Urinary bladder (tissue), 4 donors: ENCODE measurements around the gene ORM1. TPM values are rescaled to one million over a fixed set of nuclear protein-coding genes. Genes with fewer than 3 reads are reported as not detected.

Experiments
- DNase-seq: peaks from one replicate; pipeline ENCODE4 v3.0.0-alpha.2; 2015; ENCODE audit errors: extremely low spot score
- H3K27ac ChIP-seq: one replicate; pipeline ENCODE4 v1.5.1; 2013; ENCODE audit warnings: low read depth, mild to moderate bottlenecking, moderate library complexity
- H3K36me3 ChIP-seq: one replicate; pipeline ENCODE4 v1.6.1; 2013; ENCODE audit warnings: mild to moderate bottlenecking, moderate library complexity; ENCODE audit not compliant: insufficient read depth
- H3K4me1 ChIP-seq: one replicate; pipeline ENCODE4 v1.6.1; 2013; ENCODE audit warnings: mild to moderate bottlenecking, moderate library complexity; ENCODE audit not compliant: insufficient read depth
- H3K4me3 ChIP-seq: one replicate; pipeline ENCODE4 v1.5.1; 2013; ENCODE audit warnings: low read depth, low read length
- WGBS: extraction: QIAGEN DNeasy Blood & Tissue Kit; methylation state at CpG from one replicate; pipeline ENCODE4 v1.1.7; 2013; 5-methylcytosine and 5-hydroxymethylcytosine counted together
- polyA plus RNA-seq: library from polyadenylated mRNA; stranded (reverse); fragments of 200-250 nt; gene quantifications from one replicate; pipeline ENCODE4 v1.2.3, GENCODE V29; 2013
- total RNA-seq: library from RNA; depleted of rRNA; stranded (reverse); fragments of >200 nt; gene quantifications from one replicate; pipeline ENCODE4 v1.2.3, GENCODE V29; 2014
- donor health status: healthy with polysubstance abuse.
- donor health status: healthy.

Gene ORM1
- total and polyA plus RNA-seq, 2 donors = 0.53 to 19.2 TPM

- WGBS = 90% methylated on average over 13 of the region's 13 CpGs
- Histone ChIP-seq H3K27ac (no peak overlapping the region), H3K4me1 (no peaks in the 10 kb centered on the region), H3K36me3 (no peaks in the 10 kb centered on the region), H3K4me3 (no peak overlapping the region)
- no peak for DNase-seq
Observed at GRCh38 chr9:114308361-114308950, 14.4 kb upstream of the ORM1 start.

DNA sequence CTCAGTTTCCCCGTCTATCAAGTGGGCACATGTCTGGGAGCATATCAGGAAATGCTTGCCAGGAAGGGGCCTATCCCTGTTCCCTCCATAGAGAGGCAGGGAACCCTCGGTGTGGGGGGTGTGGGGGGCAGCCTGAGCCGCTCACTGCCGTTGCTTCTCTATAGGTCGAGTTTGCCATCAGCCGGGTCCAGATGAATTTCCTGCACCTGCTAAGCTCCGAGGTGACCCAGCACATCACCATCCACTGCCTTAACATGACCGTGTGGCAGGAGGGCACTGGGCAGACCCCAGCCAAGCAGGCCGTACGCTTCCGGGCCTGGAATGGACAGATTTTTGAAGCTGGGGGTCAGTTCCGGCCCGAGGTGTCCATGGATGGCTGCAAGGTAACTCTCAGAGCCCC is 13.8 kb upstream of the ORM1 start:
- Histone ChIP-seq H3K27ac (no peak overlapping the region), H3K36me3 (no peaks in the 10 kb centered on the region), H3K4me3 (no peak overlapping the region), H3K4me1 (no peaks in the 10 kb centered on the region)
- no peak for DNase-seq
- WGBS = 93% methylated on average over 13 of the region's 13 CpGs

- Histone ChIP-seq H3K36me3 (no peaks in the 10 kb centered on the region), H3K4me1 (no peaks in the 10 kb centered on the region), H3K27ac (no peak overlapping the region), H3K4me3 (no peak overlapping the region)
- 89% methylated on average over 22 of the region's 22 CpGs for WGBS
- DNase-seq = no peak
Observed at GRCh38 chr9:114310471-114311450, 12.1 kb upstream of the ORM1 start.

DNA sequence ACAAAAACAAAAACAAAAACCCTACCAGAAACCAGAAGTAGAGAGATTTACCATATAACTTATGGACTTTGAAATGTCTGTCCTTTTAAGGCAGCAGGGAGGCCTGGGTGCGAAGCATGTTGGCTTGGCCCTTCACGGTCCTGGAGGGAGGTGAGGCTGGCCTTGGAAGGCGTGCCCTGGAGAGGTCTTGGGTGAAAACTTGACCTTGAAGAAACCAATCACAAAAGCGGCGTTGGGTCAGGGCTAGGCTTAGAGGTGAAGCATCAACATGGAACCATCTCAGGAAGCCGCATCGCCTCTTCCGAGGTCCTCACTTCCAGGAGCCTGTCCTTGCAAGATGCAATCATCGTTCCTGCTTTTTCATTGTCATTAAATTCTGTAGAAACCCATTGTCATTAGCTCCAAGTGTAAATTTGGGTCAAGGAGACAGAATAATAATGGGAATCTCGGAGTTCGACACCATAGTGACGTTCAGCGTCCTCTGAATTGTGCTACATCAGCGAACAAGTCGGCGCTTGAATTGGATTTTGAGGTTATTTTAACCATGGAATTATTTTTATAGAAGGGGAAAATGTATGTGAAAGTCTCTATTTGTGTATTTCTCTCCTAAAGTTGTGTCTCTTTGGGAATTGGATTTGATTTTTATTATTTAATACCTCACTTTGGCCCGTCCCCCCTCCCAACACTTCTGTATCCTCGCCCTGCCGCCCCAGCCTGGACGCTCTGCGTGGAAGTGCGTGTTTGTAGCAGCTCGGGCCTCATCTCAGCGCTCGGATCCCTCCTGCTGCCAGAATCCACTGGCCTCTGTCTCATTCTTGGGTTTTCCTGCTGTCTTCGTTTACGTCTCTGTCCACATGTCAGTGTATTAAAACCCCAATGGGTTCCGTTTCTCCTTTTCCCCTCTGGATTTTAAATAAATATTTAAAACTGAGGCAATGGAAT is 11.1 kb upstream of the ORM1 start:
- no peak overlapping the region for H3K4me3 ChIP-seq
- no peak for DNase-seq
- WGBS = 86% methylated on average over 28 of the region's 28 CpGs

GRCh38 chr9:114312513-114312875 is 10.4 kb upstream of the ORM1 start:
- Histone ChIP-seq H3K4me1 (no peaks in the 10 kb centered on the region), H3K36me3 (no peaks in the 10 kb centered on the region), H3K4me3 (no peak overlapping the region), H3K27ac (no peak overlapping the region)
- no peak for DNase-seq
- WGBS = 72% methylated on average over 8 of the region's 8 CpGs

More for the DNA sequence above, 11.1 kb upstream of the ORM1 start:
- Histone ChIP-seq H3K36me3 (no peaks in the 10 kb centered on the region), H3K27ac (no peak overlapping the region), H3K4me1 (no peaks in the 10 kb centered on the region)

DNA sequence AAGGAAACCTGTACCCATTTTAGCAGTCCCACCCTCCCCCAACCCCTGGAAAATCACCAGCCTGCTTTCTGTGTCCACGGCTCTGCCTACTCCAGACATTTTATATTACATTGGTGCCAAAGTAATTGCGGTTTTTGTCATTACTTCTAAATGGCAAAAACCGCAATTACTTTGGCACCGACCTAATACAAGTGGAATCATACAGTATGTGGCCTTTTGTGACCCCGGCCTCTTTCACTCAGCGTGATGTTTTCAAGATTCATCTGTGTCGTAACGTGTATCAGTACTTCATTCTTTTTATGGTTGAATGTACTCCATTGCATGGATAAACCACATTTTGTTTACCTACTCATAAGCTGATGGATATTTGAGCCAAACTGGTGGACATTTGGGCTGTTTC is 9.7 kb upstream of the ORM1 start:
- H3K4me1 ChIP-seq = no peaks in the 10 kb centered on the region
- no peak overlapping the region for H3K27ac ChIP-seq
- no peak for DNase-seq
- H3K4me3 ChIP-seq = no peak overlapping the region
- no peaks in the 10 kb centered on the region for H3K36me3 ChIP-seq
- 75% methylated on average over 8 of the region's 8 CpGs for WGBS

- no peak overlapping the region for H3K4me3 ChIP-seq
- no peaks in the 10 kb centered on the region for H3K4me1 ChIP-seq
- H3K27ac ChIP-seq = no peak overlapping the region
- DNase-seq = no peak
- WGBS = 79% methylated on average over 7 of the region's 7 CpGs
- H3K36me3 ChIP-seq = no peaks in the 10 kb centered on the region
Observed at GRCh38 chr9:114314256-114314867, 8.5 kb upstream of the ORM1 start.

- Histone ChIP-seq H3K4me1 (no peaks in the 10 kb centered on the region), H3K4me3 (no peak overlapping the region), H3K27ac (no peak overlapping the region), H3K36me3 (no peaks in the 10 kb centered on the region)
- DNase-seq = no peak
- WGBS = 86% methylated on average over 8 of the region's 8 CpGs
Observed at GRCh38 chr9:114314881-114315722, 7.8 kb upstream of the ORM1 start.

DNA sequence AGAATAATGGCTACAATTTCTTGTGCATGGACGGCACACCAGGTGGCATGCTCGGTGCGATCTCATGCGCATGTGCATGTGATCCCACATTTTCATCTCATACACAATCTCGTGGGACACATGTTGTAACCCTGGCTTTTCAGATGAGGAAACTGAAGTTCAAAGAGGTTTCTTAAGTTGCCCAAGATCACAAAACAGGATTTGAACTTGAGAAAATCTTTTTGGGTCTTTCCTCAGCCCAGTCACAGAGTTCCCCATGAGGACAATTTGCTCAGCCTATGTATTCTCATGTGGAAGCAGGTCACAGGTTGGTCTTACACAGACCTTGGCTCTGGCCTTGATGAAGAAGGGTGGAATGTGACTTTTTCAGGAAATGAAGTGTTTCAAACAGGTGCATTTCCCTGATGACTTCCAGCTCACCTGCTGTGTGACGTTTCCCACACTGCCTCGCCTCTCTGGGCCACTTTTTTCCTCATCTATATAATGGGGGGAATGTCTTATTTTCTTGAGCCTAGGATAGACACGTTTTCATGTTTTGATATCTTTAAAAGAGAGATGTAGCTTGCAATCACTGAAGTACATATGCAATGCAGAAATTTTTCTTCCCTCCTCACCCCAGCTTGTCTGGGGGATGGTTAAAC is 7.1 kb upstream of the ORM1 start:
- Histone ChIP-seq H3K4me3 (no peak overlapping the region), H3K27ac (no peak overlapping the region), H3K4me1 (no peaks in the 10 kb centered on the region), H3K36me3 (no peaks in the 10 kb centered on the region)
- DNase-seq = no peak
- WGBS = 86% methylated on average over 8 of the region's 8 CpGs

- Histone ChIP-seq H3K27ac (no peak overlapping the region), H3K36me3 (no peaks in the 10 kb centered on the region), H3K4me1 (no peaks in the 10 kb centered on the region), H3K4me3 (no peak overlapping the region)
- DNase-seq = no peak
- 81% methylated on average over 10 of the region's 10 CpGs for WGBS
Observed at GRCh38 chr9:114316605-114317230, 6.2 kb upstream of the ORM1 start.

DNA sequence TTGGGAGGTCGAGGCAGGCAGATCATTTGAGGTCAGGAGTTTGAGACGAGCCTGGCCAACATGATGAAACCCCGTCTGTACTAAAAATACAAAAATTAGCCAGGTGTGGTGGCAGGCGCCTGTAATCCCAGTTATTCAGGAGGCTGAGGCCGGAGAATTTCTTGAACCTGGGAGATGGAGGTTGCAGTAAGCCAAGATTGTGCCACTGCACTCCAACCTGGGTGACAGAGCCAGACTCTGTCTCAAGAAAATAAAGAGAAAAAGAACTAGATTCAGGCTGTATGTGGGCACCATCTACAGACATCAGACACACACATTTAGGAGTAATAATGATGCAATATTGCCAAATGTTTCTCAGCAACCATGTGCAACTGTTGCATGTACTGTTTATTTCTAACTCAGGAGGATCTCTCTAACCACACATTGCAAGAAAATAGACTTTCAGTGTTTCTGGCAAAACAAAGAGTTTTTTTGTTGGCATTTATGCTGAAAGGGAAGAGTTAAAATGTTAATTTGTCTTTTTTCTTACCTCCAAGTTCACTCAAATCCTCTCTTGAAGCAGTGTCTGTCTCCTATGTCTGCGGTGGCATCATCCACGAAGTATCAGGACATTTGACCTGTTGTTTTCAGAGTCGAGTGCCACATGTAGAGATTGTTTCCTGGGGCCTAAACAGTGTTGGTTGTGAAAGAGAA is 5.1 kb upstream of the ORM1 start:
- WGBS = 87% methylated on average over 8 of the region's 8 CpGs
- no peaks in the 10 kb centered on the region for H3K36me3 ChIP-seq
- H3K4me3 ChIP-seq = no peak overlapping the region
- no peaks in the 10 kb centered on the region for H3K4me1 ChIP-seq
- no peak for DNase-seq
- H3K27ac ChIP-seq = no peak overlapping the region
